Inflammatory macrophage (primary cell): ENCODE measurements around the gene PPP1R14D.
"Not testable (repeated sequence)": the region's sequence is repeated elsewhere in the genome, so short reads cannot be mapped to it uniquely, and the experiment has no call there.

ENCODE experiments used
- DNase-seq, 2 donors: peaks; one replicate each; pipeline ENCODE4 v3.0.0-alpha.2; 2020 to 2022
- total RNA-seq, 18 experiments: gene quantifications; one replicate each; lab custom pipeline; 2026; ENCODE audit warnings: mixed read lengths in 6 of 18, inconsistent platforms in 2 of 18; lab: John Stamatoyannopoulos, UW

PPP1R14D gene
- total RNA-seq = 0 to 0.08 (median 0) reads per million in 18 experiments

GRCh38 chr15:40828447-40829036 is at the start of gene PPP1R14D:
Gene PPP1R14D, minus strand, starts transcription at chr15:40828708. Its CDS starts 67 bp downstream, at chr15:40828641.
- DNase-seq = no peak

GRCh38 chr15:40877694-40878093 is 49.2 kb upstream of the PPP1R14D start:
- DNase-seq = no peak

GRCh38 chr15:40875991-40876730 is 47.7 kb upstream of the PPP1R14D start:
- DNase-seq = no peak

- DNase-seq = peak; percentile 12 to 53
These were observed 45.4 kb upstream of the PPP1R14D start, which contains the start of gene RHOV for GRCh38 chr15:40873694-40874561. Gene RHOV, minus strand, starts transcription at chr15:40874234. Its CDS starts 95 bp downstream, at chr15:40874139.

- no peak for DNase-seq
These were observed 44.5 kb upstream of the PPP1R14D start for GRCh38 chr15:40872791-40873693.

GRCh38 chr15:40871749-40872617 is 43.5 kb upstream of the PPP1R14D start:
- DNase-seq = no peak

GRCh38 chr15:40870716-40871115 is 42.2 kb upstream of the PPP1R14D start:
- no peak for DNase-seq

GRCh38 chr15:40869686-40870085 is 41.2 kb upstream of the PPP1R14D start:
- DNase-seq = no peak

GRCh38 chr15:40867199-40867598 is 38.7 kb upstream of the PPP1R14D start:
- DNase-seq = no peak

- no peak for DNase-seq
These were observed 35.3 kb upstream of the PPP1R14D start for GRCh38 chr15:40863660-40864270.

GRCh38 chr15:40861147-40861546 is 32.6 kb upstream of the PPP1R14D start:
- DNase-seq = not testable (repeated sequence)

GRCh38 chr15:40859206-40859851 is 30.8 kb upstream of the PPP1R14D start:
- DNase-seq = peak; percentile 68 to 71

- no peak for DNase-seq
These were observed 30.2 kb upstream of the PPP1R14D start for GRCh38 chr15:40858706-40859105.

- DNase-seq = peak; percentile 71 to 75
These were observed 29.3 kb upstream of the PPP1R14D start for GRCh38 chr15:40857601-40858341.

GRCh38 chr15:40856746-40857145 is 28.2 kb upstream of the PPP1R14D start:
- no peak for DNase-seq

GRCh38 chr15:40855706-40856234 is 27.3 kb upstream of the PPP1R14D start:
- DNase-seq = no peak

- DNase-seq = no peak
These were observed 25.7 kb upstream of the PPP1R14D start for GRCh38 chr15:40854161-40854560.

- DNase-seq = no peak
These were observed 24.9 kb upstream of the PPP1R14D start for GRCh38 chr15:40853241-40853890.
